NCI-H1105 treated with DMSO at 0.1 percent for 48 hours (cell line): ENCODE measurements around the gene SPACA6.
"Not testable (repeated sequence)": the region's sequence is repeated elsewhere in the genome, so short reads cannot be mapped to it uniquely, and the experiment has no call there.

ENCODE experiments used
- DNase-seq: peaks from one replicate; lab custom pipeline; 2025; lab: John Stamatoyannopoulos, UW

Gene SPACA6, protein sequence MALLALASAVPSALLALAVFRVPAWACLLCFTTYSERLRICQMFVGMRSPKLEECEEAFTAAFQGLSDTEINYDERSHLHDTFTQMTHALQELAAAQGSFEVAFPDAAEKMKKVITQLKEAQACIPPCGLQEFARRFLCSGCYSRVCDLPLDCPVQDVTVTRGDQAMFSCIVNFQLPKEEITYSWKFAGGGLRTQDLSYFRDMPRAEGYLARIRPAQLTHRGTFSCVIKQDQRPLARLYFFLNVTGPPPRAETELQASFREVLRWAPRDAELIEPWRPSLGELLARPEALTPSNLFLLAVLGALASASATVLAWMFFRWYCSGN

DNA sequence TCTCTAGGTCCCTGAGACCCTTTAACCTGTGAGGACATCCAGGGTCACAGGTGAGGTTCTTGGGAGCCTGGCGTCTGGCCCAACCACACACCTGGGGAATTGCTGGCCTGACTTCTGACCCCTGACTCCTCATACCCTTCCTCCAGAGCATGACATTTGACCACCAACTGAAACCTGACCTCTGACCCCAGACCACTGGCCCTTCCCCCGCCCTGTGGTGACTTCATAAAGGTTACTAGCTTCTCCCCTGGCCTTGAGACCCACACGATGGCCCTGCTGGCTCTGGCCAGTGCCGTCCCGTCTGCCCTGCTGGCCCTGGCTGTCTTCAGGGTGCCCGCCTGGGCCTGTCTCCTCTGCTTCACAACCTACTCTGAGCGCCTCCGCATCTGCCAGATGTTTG is at the start of gene SPACA6:
SPACA6 (plus strand) TSS at position 71 of the 400 bp plus-strand sequence; CDS start at position 268, 197 bp downstream.
- no peak for DNase-seq

DNA sequence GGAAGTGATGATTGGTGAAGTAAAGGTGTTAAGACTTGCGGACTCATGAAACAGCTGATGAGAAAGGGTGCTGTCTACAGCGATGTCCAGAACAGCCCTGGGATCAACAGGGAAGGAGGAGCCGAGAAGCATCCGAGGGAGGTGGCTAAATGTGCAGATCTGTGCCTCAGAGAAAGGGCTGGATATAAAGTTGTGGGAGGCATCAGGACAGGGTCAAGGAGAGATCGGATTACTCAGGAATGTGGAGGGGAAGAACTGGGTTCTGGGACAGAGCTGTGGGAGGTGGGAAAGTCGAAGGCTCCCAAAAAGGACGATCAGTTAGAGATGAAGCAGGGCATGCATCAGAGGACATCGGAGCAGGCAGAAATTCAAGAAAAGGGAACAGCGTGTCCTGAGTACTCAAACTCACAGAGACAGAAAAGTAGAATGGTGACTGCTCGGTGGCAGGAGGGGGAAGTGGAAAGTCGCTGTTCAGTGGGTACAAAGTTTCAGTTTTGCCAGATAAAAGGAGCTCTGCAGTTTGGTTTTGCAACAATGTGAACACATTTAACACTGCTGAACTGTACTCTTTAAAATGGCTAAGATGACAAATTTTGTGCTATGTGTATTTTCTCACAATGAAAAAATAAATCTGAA is 48.4 kb upstream of the SPACA6 start:
- DNase-seq, result no peak

DNA sequence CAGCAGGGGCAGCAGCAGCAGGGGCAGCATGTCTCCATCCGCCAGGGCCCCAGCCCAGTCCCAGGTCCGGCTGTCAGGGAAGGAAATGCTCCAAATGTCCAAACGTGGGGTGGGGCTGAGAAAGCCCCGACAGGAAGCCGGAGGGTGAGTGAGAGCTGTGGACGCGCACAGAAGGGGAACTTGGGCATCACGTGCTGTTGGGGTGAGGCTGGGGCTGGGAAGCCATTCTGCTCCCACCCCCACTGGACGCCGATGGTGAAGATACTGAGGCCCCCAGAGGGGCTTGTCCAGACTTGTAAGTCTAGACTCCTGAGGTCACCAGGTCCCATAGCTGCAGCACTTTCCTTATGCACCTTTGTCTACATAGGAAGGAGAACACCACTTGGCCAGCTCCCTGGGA is 46.4 kb upstream of the SPACA6 start, which contains the start of gene SIGLEC14:
SIGLEC14 (minus strand) TSS at position 96 of the 400 bp plus-strand sequence; CDS start at position 30, 66 bp downstream.
- not testable (repeated sequence) for DNase-seq

DNA sequence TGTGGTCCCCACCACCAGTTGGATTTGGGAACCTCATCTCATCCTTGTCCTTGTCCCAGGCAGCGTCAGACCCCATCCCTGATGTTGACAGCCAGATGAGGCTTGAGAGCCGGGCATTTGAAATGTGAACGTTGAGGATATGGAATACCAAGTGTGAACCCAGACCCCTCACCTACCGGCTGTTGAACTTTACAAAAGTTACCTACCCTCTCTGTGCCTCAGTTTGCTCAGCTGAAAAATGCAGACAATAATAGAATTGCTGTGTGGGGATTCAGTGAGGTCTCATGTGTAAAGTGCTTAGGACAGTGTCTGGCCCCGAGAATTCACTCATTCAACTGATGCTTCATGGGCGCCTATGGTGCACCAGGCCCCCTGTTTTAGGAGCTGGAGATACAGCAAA is 45.8 kb upstream of the SPACA6 start:
- no peak for DNase-seq

DNA sequence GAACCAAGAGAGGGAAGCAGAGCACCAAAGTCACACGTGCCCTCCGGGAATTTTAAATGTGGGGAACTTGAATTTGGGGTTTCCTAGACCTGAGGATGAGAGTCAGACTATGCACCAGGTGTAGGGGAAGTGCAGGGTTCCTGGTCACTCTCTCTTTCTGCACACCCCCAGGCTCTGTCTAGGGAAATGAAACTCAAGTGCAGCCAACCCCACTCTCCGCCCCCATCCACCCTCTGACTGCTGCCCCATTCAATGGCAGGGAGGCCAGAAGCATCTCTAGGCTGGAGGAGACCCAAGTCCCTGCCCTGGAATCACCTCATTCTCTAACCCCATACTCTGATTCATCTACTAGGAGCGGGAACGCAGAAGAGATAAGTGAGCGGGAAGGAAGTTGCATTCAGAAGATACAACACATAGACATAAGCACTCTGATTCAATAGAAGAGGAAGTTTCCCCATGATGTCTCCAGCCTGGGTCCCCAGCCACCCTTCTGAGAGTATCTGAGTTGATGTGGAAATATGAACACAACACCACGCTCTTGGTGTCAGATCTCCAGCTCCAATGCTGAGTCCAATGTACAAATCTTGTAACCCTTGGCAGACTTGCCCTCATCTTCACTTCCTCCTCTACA is 41.8 kb upstream of the SPACA6 start:
- no peak for DNase-seq

DNA sequence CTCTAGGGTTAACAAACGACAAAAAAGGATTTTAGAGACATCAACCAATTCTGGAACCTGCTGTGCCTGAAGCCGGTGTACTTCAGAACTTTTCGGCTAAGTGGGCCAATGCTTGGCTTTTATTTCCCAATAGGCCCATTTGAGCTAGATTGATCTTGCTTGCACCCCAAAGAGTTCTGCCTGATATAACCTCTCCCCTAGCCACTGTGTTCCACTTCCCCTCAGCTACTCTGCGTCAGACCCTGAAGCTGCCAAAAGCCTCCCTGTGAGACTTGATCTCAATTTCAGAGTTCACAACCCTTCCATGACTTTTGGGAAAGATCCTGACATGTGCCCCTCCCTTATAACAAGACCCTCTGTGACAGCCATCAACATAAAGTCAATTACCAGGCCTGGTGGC is 40.9 kb upstream of the SPACA6 start:
- no peak for DNase-seq

DNA sequence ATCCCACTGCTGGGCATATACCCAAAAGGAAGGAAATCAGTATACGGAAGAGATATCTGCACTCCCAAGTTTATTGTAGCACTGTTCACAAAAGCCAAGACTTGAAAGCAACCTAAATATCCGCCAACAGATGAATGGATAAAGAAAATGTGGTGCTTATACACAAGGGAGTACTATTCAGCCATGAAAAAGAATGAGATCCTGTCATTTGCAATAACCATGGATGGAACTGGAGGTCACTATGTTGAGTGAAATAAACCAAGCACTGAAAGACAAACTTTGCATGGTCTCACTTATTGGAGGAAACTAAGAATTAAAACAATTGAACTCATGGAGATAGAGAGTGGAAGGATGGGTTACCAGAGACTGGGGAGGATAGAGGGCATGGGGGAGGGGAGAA is 40.0 kb upstream of the SPACA6 start:
- DNase-seq, result no peak

DNA sequence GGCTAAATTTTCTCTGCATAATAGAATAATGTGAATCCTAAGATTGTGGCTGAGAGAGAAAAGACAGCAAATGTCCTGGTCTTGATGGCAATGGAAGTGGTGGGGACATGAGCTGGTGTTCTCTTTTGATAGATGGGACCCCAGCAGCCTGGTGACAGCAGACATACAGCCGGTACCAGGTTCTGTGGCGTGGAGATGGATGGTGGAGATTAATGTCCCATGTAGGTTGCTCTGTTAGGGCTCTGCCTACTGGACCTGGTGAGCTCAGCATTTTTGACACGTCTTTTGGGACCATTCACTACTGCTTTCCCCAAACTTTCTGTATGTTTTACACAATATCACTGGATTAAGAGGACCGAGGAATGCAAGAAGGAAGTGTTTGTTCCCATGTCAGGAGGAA is 38.3 kb upstream of the SPACA6 start:
- DNase-seq, result no peak

DNA sequence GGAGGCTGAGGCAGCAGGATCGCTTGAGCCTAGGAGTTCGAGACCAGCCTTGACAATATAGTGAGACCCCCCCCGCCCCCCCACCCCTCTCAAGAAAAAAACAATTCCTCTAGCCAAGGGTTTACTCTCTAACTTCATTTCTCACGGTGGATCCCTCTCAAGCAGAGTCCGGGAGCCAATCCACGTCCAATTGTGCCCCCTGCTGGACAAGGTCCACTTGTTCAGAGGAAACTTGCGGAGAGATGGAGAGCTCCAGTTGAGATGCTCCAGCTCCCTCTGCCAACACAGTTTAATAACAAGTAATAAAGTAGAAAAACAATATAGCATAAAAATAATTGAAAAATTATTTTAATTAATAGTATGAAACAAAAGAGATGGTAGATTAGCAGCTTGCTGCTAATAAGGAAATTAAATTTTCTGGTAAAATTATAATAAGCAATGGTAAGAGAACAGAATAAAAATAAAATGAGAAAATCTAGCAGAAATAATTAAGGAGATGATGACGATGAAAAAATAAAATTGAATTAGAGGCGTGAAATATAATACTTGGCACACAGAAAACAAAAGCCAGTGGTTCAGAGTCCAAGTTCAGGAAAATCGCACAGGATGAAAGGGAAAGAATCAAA is 32.0 kb upstream of the SPACA6 start:
- DNase-seq, result peak; percentile 47

DNA sequence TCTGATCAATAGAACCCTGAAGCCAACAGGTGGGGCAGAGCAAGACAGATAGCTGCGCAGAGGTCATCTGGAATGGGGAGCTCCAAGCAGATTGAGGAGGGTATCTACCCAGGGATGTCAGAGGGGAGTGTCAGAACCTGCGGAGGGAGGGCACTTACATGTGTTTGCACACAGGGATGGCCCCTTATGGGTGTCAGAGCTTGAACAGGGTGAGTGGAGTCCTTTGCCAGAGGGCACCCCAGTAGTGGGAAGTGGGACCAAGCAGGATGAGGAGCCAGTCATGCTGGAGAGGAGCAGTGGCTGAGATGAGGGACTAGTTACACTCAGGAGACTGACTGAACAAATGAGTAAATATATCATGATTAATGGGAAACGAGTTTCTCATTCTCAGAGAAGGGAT is 29.5 kb upstream of the SPACA6 start:
- DNase-seq, result no peak

DNA sequence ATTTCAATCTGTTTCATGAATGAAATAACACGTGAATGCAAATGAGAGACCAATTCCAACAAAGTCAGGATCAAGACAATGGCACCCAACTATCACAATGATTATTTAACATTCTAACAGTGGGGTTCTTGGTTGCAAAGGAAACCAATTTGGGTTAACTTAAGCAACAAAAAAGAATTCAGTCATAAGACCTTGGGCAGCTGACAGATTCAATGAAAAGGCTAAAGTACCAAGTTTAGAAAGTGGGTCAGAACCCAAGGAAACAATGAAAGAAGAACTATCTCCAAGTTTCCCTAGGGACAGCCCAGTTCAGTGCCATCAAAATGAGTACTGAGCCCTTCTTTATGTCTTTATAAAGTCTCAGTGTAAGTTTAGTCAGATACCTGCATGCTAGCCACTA is 29.0 kb upstream of the SPACA6 start:
- no peak for DNase-seq

DNA sequence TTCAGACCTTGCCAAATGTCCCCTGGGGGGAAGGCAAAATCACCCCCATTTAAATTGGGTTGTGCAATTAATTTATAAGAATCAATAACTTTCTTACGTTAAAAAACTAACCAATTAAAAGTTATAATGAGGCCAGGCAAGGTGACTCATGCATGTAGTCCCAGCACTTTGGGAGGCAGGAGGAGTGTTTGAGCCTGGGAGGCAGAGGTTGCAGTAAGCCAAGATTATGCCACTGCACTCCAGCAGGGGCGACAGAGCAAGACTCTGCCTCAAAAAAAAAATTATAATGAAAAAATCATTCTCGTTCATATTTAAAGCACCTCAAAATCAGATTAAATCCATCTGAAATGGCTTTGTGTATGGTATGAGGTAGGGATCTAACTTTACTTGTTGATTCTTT is 28.1 kb upstream of the SPACA6 start:
- no peak for DNase-seq

DNA sequence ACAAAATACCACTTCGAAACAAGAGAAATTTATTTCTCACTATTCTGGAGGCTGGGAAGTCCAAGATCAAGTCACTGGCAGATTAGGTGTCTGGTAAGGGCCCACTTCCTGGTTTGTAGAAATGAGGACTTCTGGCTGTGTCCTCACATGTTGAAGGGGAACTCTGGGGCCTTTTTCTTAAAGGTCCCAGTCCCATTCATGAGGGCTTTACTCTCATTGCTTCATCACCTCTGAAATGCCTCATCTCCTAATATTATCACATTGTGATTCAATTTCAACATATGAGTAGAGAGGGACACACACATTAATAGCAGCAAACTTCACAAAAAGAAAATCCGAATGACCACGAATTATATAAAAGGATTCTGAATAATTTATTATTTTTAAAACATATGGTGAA is 24.9 kb upstream of the SPACA6 start:
- DNase-seq, result no peak

DNA sequence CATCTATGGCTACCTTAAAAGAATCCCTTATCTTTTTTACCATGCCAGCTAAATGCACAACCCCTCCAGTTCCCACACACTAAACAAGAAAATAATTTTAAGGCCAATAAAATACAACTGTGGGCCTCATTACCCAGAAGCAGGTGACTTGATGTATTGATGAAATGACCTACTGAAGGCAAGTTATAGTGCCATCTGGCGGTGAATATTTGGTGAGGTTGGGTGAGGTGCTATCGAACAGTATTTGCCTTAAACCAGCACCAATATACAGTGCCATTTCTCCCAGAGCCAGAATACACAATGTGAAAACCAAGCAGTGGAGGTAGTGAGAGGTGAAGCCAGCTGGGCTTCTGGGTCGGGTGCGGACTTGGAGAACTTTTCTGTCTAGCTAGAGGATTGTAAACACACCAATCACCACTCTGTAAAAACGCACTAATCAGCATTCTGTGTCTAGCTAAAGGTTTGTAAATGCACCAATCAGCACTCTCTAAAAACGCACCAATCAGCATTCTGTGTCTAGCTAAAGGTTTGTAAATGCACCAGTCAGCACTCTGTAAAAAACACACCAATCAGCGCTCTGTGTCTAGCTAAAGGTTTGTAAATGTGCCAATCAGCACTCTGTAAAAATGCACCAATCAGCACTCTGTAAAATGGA is 17.1 kb upstream of the SPACA6 start:
- not testable (repeated sequence) for DNase-seq

DNA sequence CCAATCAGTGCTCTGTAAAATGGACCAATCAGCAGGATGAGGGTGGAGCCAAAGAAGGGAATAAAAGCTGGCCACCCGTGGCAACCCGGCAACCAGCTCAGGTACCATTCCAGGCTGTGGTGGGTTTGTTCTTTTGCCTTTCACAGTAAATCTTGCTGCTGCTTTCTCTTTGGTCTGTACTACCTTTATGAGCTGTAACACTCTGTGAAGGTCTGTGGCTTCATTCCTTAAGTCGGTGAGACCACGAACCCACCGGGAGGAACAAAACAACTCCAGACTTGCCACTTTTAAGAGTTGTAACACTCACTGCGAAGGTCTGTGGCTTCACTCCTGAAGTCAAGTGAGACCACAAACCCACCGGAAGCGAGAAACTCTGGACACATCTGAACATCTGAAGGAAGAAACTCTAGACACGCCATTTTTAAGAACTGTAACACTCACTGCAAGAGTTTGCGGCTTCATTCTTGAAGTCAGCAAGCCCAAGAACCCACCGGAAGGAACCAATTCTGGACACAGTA is 16.5 kb upstream of the SPACA6 start:
- DNase-seq, result no peak

DNA sequence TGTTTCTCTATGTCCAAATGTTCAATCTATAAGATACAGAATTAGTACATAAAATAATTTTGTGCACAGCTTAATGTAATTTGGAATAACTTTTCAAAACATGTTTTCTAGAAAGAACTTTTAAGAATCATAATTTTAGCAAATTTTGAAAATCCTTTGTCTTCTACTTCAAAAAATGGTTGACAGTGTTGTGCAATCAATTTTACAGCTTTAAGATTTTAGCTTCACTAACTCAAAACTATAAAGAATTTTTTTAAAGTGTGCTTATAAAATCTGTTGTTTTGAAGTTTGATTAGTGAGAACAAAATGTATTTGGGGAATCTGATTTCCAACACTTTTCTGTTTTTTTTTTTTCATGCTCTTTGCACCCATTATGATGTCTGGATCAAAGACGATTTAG is 12.7 kb upstream of the SPACA6 start:
- no peak for DNase-seq

DNA sequence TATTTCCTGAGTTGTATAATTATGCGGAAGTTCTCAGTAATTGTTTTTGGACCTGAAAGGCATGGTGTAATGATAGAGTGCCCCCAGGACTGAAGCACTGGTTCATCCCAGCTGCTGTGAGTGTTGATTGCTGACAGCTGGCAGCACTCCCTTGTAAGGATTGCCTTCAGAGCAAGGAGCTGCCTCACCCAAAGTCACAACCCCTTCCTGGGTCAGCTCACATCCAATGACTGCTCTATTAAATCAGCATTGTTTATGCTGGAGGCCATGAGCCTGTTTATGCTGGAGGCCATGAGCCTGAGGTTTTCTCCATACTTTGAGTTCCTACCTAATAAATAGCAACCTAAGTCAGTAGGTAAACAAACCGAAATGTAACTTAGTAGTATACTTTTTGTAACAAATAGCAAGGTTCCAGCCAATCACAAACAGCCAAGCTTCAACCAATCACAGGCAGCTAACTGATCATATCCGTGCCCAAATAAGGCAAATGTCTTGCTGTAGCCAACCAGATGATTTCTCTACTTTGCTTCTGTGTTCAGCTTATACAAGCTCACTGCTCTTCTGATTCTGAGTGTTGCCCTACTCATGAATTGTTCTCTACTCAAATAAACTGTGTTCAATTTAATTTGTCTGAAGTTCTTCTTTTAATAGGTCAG is 11.7 kb upstream of the SPACA6 start:
- no peak for DNase-seq

DNA sequence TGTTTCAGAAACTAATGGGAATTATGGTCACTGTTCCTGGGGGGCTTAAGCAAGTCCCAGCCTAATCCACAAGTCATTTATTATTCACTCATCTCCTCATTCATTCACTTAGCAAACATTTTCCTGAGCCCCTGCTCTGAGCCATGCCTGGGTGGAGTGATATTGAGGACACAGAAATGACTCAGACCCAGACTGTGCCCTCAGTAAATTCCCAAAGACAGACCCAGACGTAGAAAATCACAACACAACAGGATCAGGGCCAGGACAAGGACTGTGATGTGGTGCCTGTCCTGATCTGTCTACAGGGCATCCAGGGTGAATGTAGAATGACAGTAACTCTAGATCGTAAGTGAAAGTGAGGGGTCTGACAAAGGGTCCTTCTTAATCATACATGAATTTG is 7.0 kb upstream of the SPACA6 start:
- no peak for DNase-seq

DNA sequence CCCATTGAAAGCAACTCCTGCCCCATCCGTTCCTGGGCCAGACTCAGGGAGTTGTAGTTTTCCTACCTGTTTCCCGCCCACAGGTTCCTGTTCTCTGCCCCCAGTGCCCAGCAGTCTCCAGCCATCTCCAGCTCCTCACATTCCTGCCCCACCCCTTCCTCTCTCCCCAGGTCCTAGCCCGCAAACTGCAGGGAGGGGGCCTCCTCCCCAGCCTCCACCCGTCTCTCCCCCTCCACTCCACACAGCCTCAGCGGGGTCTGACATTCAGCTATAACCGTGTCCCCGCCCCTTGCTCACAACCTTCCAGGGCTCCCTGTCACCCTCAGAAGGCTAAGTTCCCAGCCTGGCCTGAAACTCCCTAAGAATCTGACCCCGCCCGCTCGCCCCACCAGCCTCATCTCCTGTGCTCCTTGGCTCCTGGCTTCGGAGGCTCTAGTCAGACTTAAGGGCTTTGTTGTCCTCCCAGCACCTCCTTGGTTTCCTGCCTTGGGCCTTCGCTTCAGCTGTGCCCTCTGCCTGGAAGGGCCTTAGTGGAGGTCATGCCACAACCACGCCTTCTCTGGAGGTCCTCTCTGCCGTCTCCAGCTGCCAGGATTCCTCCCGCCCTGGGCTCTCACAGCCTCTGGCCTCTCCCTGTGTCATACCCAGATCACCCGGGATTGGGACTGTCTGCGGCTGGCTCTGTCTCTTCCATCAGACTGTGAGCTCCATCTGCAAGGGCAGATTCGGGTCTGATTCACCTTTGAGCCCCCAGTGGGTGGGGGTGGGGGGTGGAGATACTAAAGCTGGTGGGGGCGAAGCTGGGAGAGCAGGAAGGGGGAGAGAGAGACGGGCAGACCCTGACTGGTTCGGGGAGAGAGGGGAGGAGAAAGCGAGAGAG is 5.1 kb upstream of the SPACA6 start:
- DNase-seq, result no peak
